ENCODE data around the gene GFRAL.
A peak's percentile ranks its signal among the peaks of the same experiment; 100 is the strongest.

The GFRAL gene

DNA sequence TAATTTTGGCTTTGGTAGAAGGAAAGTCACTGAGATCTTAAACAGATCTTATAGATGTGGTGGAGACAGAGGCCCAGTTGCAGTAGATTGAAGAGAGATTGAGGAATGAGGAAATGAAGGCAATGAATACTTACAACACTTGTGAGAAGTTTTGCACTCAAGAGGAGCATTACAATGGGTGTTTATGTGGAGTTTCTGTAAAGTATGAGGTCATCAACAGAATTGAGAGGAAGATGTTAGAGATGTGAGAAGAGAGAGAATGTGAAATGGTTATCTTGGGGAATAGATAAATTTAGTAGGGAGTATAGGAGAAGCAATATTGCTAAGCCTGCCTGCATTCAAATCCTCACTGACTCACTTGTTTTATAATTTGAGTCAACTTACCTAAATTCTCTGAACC is 83.4 kb downstream of the GFRAL start:
- no peak overlapping the region for H4K8ac ChIP-seq (ENCODE audit: low read depth, low read length)
- H3K36me3 ChIP-seq (ENCODE audit: control insufficient read depth in 1 of 2, insufficient read depth in 2 of 2, low read length in 2 of 2): no peaks in the 10 kb centered on the region
- no peak overlapping the region for H3K23ac ChIP-seq (ENCODE audit: low read length)
- no peaks in the 10 kb centered on the region for H3K9me3 ChIP-seq (ENCODE audit: insufficient read depth, low read depth, low read length)
- no peak overlapping the region for H2BK120ac ChIP-seq (ENCODE audit: insufficient read depth, low read length, poor library complexity)
- H3K9ac ChIP-seq (ENCODE audit: low read length): no peak overlapping the region
- no peak overlapping the region for H4K12ac ChIP-seq (ENCODE audit: low read depth, low read length)
- H2AFZ ChIP-seq (ENCODE audit: insufficient read depth, low read length, poor library complexity): no peak overlapping the region
- H3K4me2 ChIP-seq (ENCODE audit: low read length): no peak overlapping the region
- H2AK5ac ChIP-seq (ENCODE audit: low read length): no peak overlapping the region
- H2BK5ac ChIP-seq (ENCODE audit: low read depth, low read length, poor library complexity): no peak overlapping the region
- H3K79me1 ChIP-seq (ENCODE audit: low read length): no peaks in the 10 kb centered on the region
- DNase-seq: peak in 1 of 2 donors; percentile 6
- H3K4ac ChIP-seq (ENCODE audit: low read depth, low read length): no peak overlapping the region
- H2BK12ac ChIP-seq (ENCODE audit: low read length): no peak overlapping the region
- no peak overlapping the region for H3K27ac ChIP-seq (ENCODE audit: low read depth, low read length)
- H3K18ac ChIP-seq (ENCODE audit: low read length): no peak overlapping the region
- no peak overlapping the region for H4K91ac ChIP-seq (ENCODE audit: low read depth, low read length)
- H3K14ac ChIP-seq (ENCODE audit: low read length): no peak overlapping the region
- H3K4me3 ChIP-seq (ENCODE audit: low read depth, low read length): no peak overlapping the region
- H3K27me3 ChIP-seq (ENCODE audit: insufficient read depth, low read length): no peaks in the 10 kb centered on the region
- H3K79me2 ChIP-seq (ENCODE audit: control insufficient read depth, insufficient read depth, low read length, poor library complexity): no peaks in the 10 kb centered on the region
- H3K4me1 ChIP-seq (ENCODE audit: control insufficient read depth in 1 of 2, insufficient read depth in 2 of 2, low read length in 2 of 2): no peaks in the 10 kb centered on the region

DNA sequence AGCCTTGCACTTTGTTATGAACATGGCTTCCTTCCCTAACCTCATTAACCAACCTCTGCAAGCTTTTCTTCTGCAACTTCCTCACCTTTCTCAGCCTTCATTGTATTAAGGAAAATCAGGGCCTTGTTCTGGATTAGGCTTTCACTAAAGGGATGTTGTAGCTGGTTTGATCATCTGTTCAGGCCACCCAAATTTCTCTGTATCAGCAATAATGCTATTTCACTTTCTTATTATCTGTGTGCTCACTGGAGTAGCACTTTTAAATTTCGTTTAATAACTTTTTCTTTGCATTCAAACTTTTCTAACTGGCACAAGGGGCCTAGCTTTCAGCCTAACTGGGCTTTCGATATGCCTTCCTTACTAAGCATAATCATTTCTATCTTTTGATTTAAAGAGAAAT is 96.7 kb downstream of the GFRAL start:
- no peak overlapping the region for H2BK12ac ChIP-seq (ENCODE audit: low read length)
- no peak overlapping the region for H2AK5ac ChIP-seq (ENCODE audit: low read length)
- no peak overlapping the region for H2BK120ac ChIP-seq (ENCODE audit: insufficient read depth, low read length, poor library complexity)
- no peak overlapping the region for H3K4ac ChIP-seq (ENCODE audit: low read depth, low read length)
- H3K27me3 ChIP-seq (ENCODE audit: insufficient read depth, low read length): no peaks in the 10 kb centered on the region
- no CpG with 5 or more reads among the region's 2 CpGs for WGBS (ENCODE audit: extremely low coverage, insufficient coverage, insufficient read length)
- no peaks in the 10 kb centered on the region for H3K36me3 ChIP-seq (ENCODE audit: control insufficient read depth in 1 of 2, insufficient read depth in 2 of 2, low read length in 2 of 2)
- H2AFZ ChIP-seq (ENCODE audit: insufficient read depth, low read length, poor library complexity): no peak overlapping the region
- H3K79me1 ChIP-seq (ENCODE audit: low read length): no peaks in the 10 kb centered on the region
- no peak overlapping the region for H4K8ac ChIP-seq (ENCODE audit: low read depth, low read length)
- no peak overlapping the region for H2BK5ac ChIP-seq (ENCODE audit: low read depth, low read length, poor library complexity)
- no peak overlapping the region for H4K91ac ChIP-seq (ENCODE audit: low read depth, low read length)
- H3K18ac ChIP-seq (ENCODE audit: low read length): no peak overlapping the region
- DNase-seq: no peak
- no peak overlapping the region for H4K12ac ChIP-seq (ENCODE audit: low read depth, low read length)
- H3K9ac ChIP-seq (ENCODE audit: low read length): no peak overlapping the region
- no peak overlapping the region for H3K14ac ChIP-seq (ENCODE audit: low read length)
- H3K4me3 ChIP-seq (ENCODE audit: low read depth, low read length): no peak overlapping the region
- no peaks in the 10 kb centered on the region for H3K4me1 ChIP-seq (ENCODE audit: control insufficient read depth in 1 of 2, insufficient read depth in 2 of 2, low read length in 2 of 2)
- no peaks in the 10 kb centered on the region for H3K79me2 ChIP-seq (ENCODE audit: control insufficient read depth, insufficient read depth, low read length, poor library complexity)
- no peak overlapping the region for H3K27ac ChIP-seq (ENCODE audit: low read depth, low read length)
- H3K23ac ChIP-seq (ENCODE audit: low read length): no peak overlapping the region
- H3K4me2 ChIP-seq (ENCODE audit: low read length): no peak overlapping the region
- H3K9me3 ChIP-seq (ENCODE audit: insufficient read depth, low read depth, low read length): no peaks in the 10 kb centered on the region

GRCh38 chr6:55433446-55434130 is 106.3 kb downstream of the GFRAL start:
- Histone ChIP-seq H4K91ac (ENCODE audit: low read depth, low read length) (no peak overlapping the region), H3K79me2 (ENCODE audit: control insufficient read depth, insufficient read depth, low read length, poor library complexity) (no peaks in the 10 kb centered on the region), H2AK5ac (ENCODE audit: low read length) (no peak overlapping the region), H3K4me3 (ENCODE audit: low read depth, low read length) (no peak overlapping the region), H3K9me3 (ENCODE audit: insufficient read depth, low read depth, low read length) (no peaks in the 10 kb centered on the region), H3K4me2 (ENCODE audit: low read length) (no peak overlapping the region), H4K12ac (ENCODE audit: low read depth, low read length) (no peak overlapping the region), H3K4me1 (ENCODE audit: control insufficient read depth in 1 of 2, insufficient read depth in 2 of 2, low read length in 2 of 2) (no peaks in the 10 kb centered on the region), H2BK12ac (ENCODE audit: low read length) (no peak overlapping the region), H3K9ac (ENCODE audit: low read length) (no peak overlapping the region), H3K23ac (ENCODE audit: low read length) (no peak overlapping the region), H3K14ac (ENCODE audit: low read length) (no peak overlapping the region), H3K27me3 (ENCODE audit: insufficient read depth, low read length) (no peaks in the 10 kb centered on the region), H3K79me1 (ENCODE audit: low read length) (no peaks in the 10 kb centered on the region), H3K4ac (ENCODE audit: low read depth, low read length) (no peak overlapping the region), H3K18ac (ENCODE audit: low read length) (no peak overlapping the region), H3K36me3 (ENCODE audit: control insufficient read depth in 1 of 2, insufficient read depth in 2 of 2, low read length in 2 of 2) (no peaks in the 10 kb centered on the region), H2AFZ (ENCODE audit: insufficient read depth, low read length, poor library complexity) (no peak overlapping the region), H2BK120ac (ENCODE audit: insufficient read depth, low read length, poor library complexity) (no peak overlapping the region), H3K27ac (ENCODE audit: low read depth, low read length) (no peak overlapping the region), H4K8ac (ENCODE audit: low read depth, low read length) (no peak overlapping the region), H2BK5ac (ENCODE audit: low read depth, low read length, poor library complexity) (no peak overlapping the region)
- DNase-seq: peak in 1 of 2 donors; percentile 36
- WGBS (ENCODE audit: extremely low coverage, insufficient coverage, insufficient read length): no CpG with 5 or more reads among the region's 2 CpGs

- H3K4ac ChIP-seq (ENCODE audit: low read depth, low read length): no peak overlapping the region
- no peak overlapping the region for H4K12ac ChIP-seq (ENCODE audit: low read depth, low read length)
- DNase-seq: no peak
Measured at GRCh38 chr6:55437141-55437540, 109.9 kb downstream of the GFRAL start.

More at GRCh38 chr6:55437141-55437540, 109.9 kb downstream of the GFRAL start:
- no peak overlapping the region for H4K8ac ChIP-seq (ENCODE audit: low read depth, low read length)
- H4K91ac ChIP-seq (ENCODE audit: low read depth, low read length): no peak overlapping the region
- no peaks in the 10 kb centered on the region for H3K27me3 ChIP-seq (ENCODE audit: insufficient read depth, low read length)
- H3K9ac ChIP-seq (ENCODE audit: low read length): no peak overlapping the region
- no peak overlapping the region for H2AK5ac ChIP-seq (ENCODE audit: low read length)
- no CpG with 5 or more reads among the region's 4 CpGs for WGBS (ENCODE audit: extremely low coverage, insufficient coverage, insufficient read length)
- no peak overlapping the region for H3K18ac ChIP-seq (ENCODE audit: low read length)
- no peak overlapping the region for H2BK120ac ChIP-seq (ENCODE audit: insufficient read depth, low read length, poor library complexity)
- no peak overlapping the region for H3K14ac ChIP-seq (ENCODE audit: low read length)
- no peak overlapping the region for H3K4me3 ChIP-seq (ENCODE audit: low read depth, low read length)
- no peaks in the 10 kb centered on the region for H3K79me1 ChIP-seq (ENCODE audit: low read length)
- no peak overlapping the region for H2AFZ ChIP-seq (ENCODE audit: insufficient read depth, low read length, poor library complexity)
- H2BK5ac ChIP-seq (ENCODE audit: low read depth, low read length, poor library complexity): no peak overlapping the region
- H3K4me1 ChIP-seq (ENCODE audit: control insufficient read depth in 1 of 2, insufficient read depth in 2 of 2, low read length in 2 of 2): no peaks in the 10 kb centered on the region
- H3K27ac ChIP-seq (ENCODE audit: low read depth, low read length): no peak overlapping the region
- no peaks in the 10 kb centered on the region for H3K36me3 ChIP-seq (ENCODE audit: control insufficient read depth in 1 of 2, insufficient read depth in 2 of 2, low read length in 2 of 2)
- H3K9me3 ChIP-seq (ENCODE audit: insufficient read depth, low read depth, low read length): no peaks in the 10 kb centered on the region
- H3K79me2 ChIP-seq (ENCODE audit: control insufficient read depth, insufficient read depth, low read length, poor library complexity): no peaks in the 10 kb centered on the region
- H3K4me2 ChIP-seq (ENCODE audit: low read length): no peak overlapping the region
- no peak overlapping the region for H3K23ac ChIP-seq (ENCODE audit: low read length)
- no peak overlapping the region for H2BK12ac ChIP-seq (ENCODE audit: low read length)

All from trophoblast cell (in vitro differentiated cells and primary cell).